Measurements from ENCODE around the gene ALKBH6. TPM values are rescaled to one million over a fixed set of nuclear protein-coding genes. Genes with fewer than 3 reads are reported as not detected.

ALKBH6 gene
- total and polyA plus RNA-seq, 5 experiments from 2014 or later = 18.7 to 65.5 (median 25.6) TPM

- H3K9me3 Mint-ChIP-seq = peaks cover 0 to 3% (median 0%) of the 10 kb centered on the region in 9 donors
- peaks cover 0 to 8% (median 3%) of the 10 kb centered on the region in 5 donors for H3K27me3 Mint-ChIP-seq
- POLR2A ChIA-PET = interaction anchor here (2.3 kb wide), 1 partner anchor 34 kb away, joined by 6 read pairs; no protein-coding TSS in a partner anchor
- peak overlapping the region; percentile 13 to 80 (median 42) for H3K4me3 Mint-ChIP-seq
- peaks cover 17 to 41% (median 29%) of the 10 kb centered on the region in 4 donors for H3K4me1 Mint-ChIP-seq
- H3K27ac Mint-ChIP-seq = peak overlapping the region in 1 of 10 donors; percentile 37
- DNase-seq (no peak), ATAC-seq (no peak)
- no peaks in the 10 kb centered on the region for H3K36me3 Mint-ChIP-seq
These were observed 53.5 kb downstream of the ALKBH6 start for GRCh38 chr19:35960432-35960972.

- peak overlapping the region; percentile 53 to 79 (median 70) for H3K4me3 Mint-ChIP-seq
- peaks cover 0 to 3% (median 0%) of the 10 kb centered on the region in 9 donors for H3K9me3 Mint-ChIP-seq
- DNase-seq (no peak), ATAC-seq (no peak)
- H3K27me3 Mint-ChIP-seq = peaks cover 0 to 8% (median 3%) of the 10 kb centered on the region in 5 donors
- H3K27ac Mint-ChIP-seq = peak overlapping the region in 1 of 10 donors; percentile 29
- POLR2A ChIA-PET = interaction anchor here (2.3 kb wide), 1 partner anchor 34 kb away, joined by 6 read pairs; no protein-coding TSS in a partner anchor
- H3K36me3 Mint-ChIP-seq = no peaks in the 10 kb centered on the region
- H3K4me1 Mint-ChIP-seq = peaks cover 20 to 46% (median 33%) of the 10 kb centered on the region in 4 donors
These were observed 54.1 kb downstream of the ALKBH6 start for GRCh38 chr19:35959968-35960320.

Other genes starting within 250 kb of the ALKBH6 start
- gene ARHGAP33, start 238.6 kb downstream of the ALKBH6 start, total RNA-seq = 10 to 100 TPM in 1 of 2 experiments, 1 to 10 TPM in 1; 8.7 to 11.1 TPM
- under 1 TPM in 1 of 3 donors, not detected in 2; 0.13 TPM for gene ARHGAP33, start 238.6 kb downstream of the ALKBH6 start, polyA plus RNA-seq
- gene PRODH2, start 201.4 kb downstream of the ALKBH6 start, total RNA-seq = not detected
- not detected for gene PRODH2, start 201.4 kb downstream of the ALKBH6 start, polyA plus RNA-seq
- under 1 TPM in 1 of 2 experiments, not detected in 1; 0.27 TPM for gene NPHS1, start 161.7 kb downstream of the ALKBH6 start, total RNA-seq
- under 1 TPM in 1 of 3 donors, not detected in 2; 0.50 TPM for gene NPHS1, start 161.7 kb downstream of the ALKBH6 start, polyA plus RNA-seq
- under 1 TPM; 0.96 to 0.99 TPM for gene KIRREL2, start 157.3 kb downstream of the ALKBH6 start, total RNA-seq
- under 1 TPM; 0.16 to 0.77 (median 0.35) TPM for gene KIRREL2, start 157.3 kb downstream of the ALKBH6 start, polyA plus RNA-seq
- gene APLP1, start 145.6 kb downstream of the ALKBH6 start, total RNA-seq = not detected
- not detected for gene APLP1, start 145.6 kb downstream of the ALKBH6 start, polyA plus RNA-seq
- gene NFKBID, start 113.7 kb downstream of the ALKBH6 start, total RNA-seq = 10 to 100 TPM; 42.7 to 48.7 TPM
- gene NFKBID, start 113.7 kb downstream of the ALKBH6 start, polyA plus RNA-seq = 1 to 10 TPM; 1.2 to 2.8 (median 2.5) TPM
- gene HCST, start 111.7 kb downstream of the ALKBH6 start, total RNA-seq = 10 to 100 TPM; 85.7 to 87.7 TPM
- 1,000 to 10,000 TPM; 1,254 to 1,751 (median 1,469) TPM for gene HCST, start 111.7 kb downstream of the ALKBH6 start, polyA plus RNA-seq
- 1 to 10 TPM; 3.1 to 5.8 TPM for gene TYROBP, start 105.9 kb downstream of the ALKBH6 start, total RNA-seq
- gene TYROBP, start 105.9 kb downstream of the ALKBH6 start, polyA plus RNA-seq = 10 to 100 TPM in 1 of 3 donors, 1 to 10 TPM in 2; 4.4 to 72.6 (median 5.6) TPM
- 10 to 100 TPM; 11.2 to 11.4 TPM for gene LRFN3, start 77.8 kb downstream of the ALKBH6 start, total RNA-seq
- gene LRFN3, start 77.8 kb downstream of the ALKBH6 start, polyA plus RNA-seq = 1 to 10 TPM in 2 of 3 donors, under 1 TPM in 1; 0.62 to 1.4 (median 1.1) TPM
- gene SDHAF1, start 19.0 kb downstream of the ALKBH6 start, total RNA-seq = 10 to 100 TPM; 19.4 to 24.2 TPM
- gene SDHAF1, start 19.0 kb downstream of the ALKBH6 start, polyA plus RNA-seq = 10 to 100 TPM; 31.9 to 50.9 (median 34.9) TPM
- 1 to 10 TPM; 3.5 to 4.7 TPM for gene SYNE4, start 5.4 kb downstream of the ALKBH6 start, total RNA-seq
- under 1 TPM in 1 of 3 donors, not detected in 2; 0.19 TPM for gene SYNE4, start 5.4 kb downstream of the ALKBH6 start, polyA plus RNA-seq
- 1 to 10 TPM; 1.3 to 1.7 TPM for gene CLIP3, start 18.7 kb upstream of the ALKBH6 start, total RNA-seq
- 1 to 10 TPM in 2 of 3 donors, not detected in 1; 1.4 to 2.6 TPM for gene CLIP3, start 18.7 kb upstream of the ALKBH6 start, polyA plus RNA-seq
- gene THAP8, start 40.1 kb upstream of the ALKBH6 start, total RNA-seq = 1 to 10 TPM; 3.6 to 4.6 TPM
- gene THAP8, start 40.1 kb upstream of the ALKBH6 start, polyA plus RNA-seq = 1 to 10 TPM; 2.4 to 7.2 (median 5.3) TPM
- 1 to 10 TPM; 2.0 to 2.5 TPM for gene WDR62, start 40.7 kb upstream of the ALKBH6 start, total RNA-seq
- under 1 TPM in 2 of 3 donors, not detected in 1; 0.13 to 0.23 TPM for gene WDR62, start 40.7 kb upstream of the ALKBH6 start, polyA plus RNA-seq
- gene OVOL3, start 96.9 kb upstream of the ALKBH6 start, total RNA-seq = not detected
- gene OVOL3, start 96.9 kb upstream of the ALKBH6 start, polyA plus RNA-seq = not detected
- 10 to 100 TPM; 37.2 to 48.8 TPM for gene POLR2I, start 100.7 kb upstream of the ALKBH6 start, total RNA-seq
- gene POLR2I, start 100.7 kb upstream of the ALKBH6 start, polyA plus RNA-seq = 100 to 1,000 TPM; 124 to 168 (median 149) TPM
- 100 to 1,000 TPM; 111 to 120 TPM for gene TBCB, start 101.3 kb upstream of the ALKBH6 start, total RNA-seq
- gene TBCB, start 101.3 kb upstream of the ALKBH6 start, polyA plus RNA-seq = 100 to 1,000 TPM; 169 to 208 (median 179) TPM
- gene CAPNS1, start 125.9 kb upstream of the ALKBH6 start, total RNA-seq = 100 to 1,000 TPM; 228 to 239 TPM
- gene CAPNS1, start 125.9 kb upstream of the ALKBH6 start, polyA plus RNA-seq = 100 to 1,000 TPM in 1 of 3 donors, 10 to 100 TPM in 2; 93.4 to 137 (median 100.0) TPM
- gene COX7A1, start 138.2 kb upstream of the ALKBH6 start, total RNA-seq = not detected
- not detected for gene COX7A1, start 138.2 kb upstream of the ALKBH6 start, polyA plus RNA-seq
- 1 to 10 TPM; 7.2 to 9.4 TPM for gene ZNF565, start 200.5 kb upstream of the ALKBH6 start, total RNA-seq
- gene ZNF565, start 200.5 kb upstream of the ALKBH6 start, polyA plus RNA-seq = 1 to 10 TPM; 1.7 to 4.8 (median 2.5) TPM
- gene ZNF146, start 200.9 kb upstream of the ALKBH6 start, total RNA-seq = 10 to 100 TPM; 71.8 to 86.0 TPM
- 10 to 100 TPM; 51.4 to 88.6 (median 67.9) TPM for gene ZNF146, start 200.9 kb upstream of the ALKBH6 start, polyA plus RNA-seq

All from naive thymus-derived CD8-positive, alpha-beta T cell (primary cell).